GM10266 (cell line): ENCODE data around the gene PPP1R37.
"Not testable (repeated sequence)": the region's sequence is repeated elsewhere in the genome, so short reads cannot be mapped to it uniquely, and the experiment has no call there.

Source experiments
- DNase-seq: peaks from one replicate; pipeline ENCODE4 v3.0.0; 2012; ENCODE audit errors: extremely low spot score
- TF ChIP-seq, protein P1 (sequence below): IDR thresholded peaks from 2 replicates; pipeline ENCODE4 v1.5.1; 2012; ENCODE audit warnings: mild to moderate bottlenecking, low read depth; ENCODE audit not compliant: control insufficient read depth, insufficient read depth; ENCODE audit errors: missing control alignments

Gene PPP1R37

DNA sequence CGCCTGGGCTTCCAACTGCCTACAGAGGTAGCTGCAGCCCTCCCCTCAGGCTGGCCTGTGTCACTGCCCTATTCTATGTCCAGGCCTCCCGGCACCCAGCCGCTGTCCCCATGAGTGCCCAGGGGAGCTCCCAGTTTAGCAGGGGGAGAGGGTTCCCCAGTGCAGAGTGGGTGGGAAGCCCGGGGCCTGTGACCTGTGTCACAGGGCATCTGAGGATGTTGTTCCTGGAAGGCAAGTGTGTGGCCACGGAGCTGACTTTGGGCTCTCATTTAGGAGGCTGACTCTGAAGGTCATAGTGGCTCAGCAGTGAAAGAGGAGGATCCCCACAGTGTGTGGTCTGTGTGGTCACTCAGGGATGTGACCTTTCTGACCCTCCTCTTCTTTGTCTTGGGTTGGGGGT is 25.1 kb downstream of the PPP1R37 start:
- TF ChIP-seq, protein P1, sequence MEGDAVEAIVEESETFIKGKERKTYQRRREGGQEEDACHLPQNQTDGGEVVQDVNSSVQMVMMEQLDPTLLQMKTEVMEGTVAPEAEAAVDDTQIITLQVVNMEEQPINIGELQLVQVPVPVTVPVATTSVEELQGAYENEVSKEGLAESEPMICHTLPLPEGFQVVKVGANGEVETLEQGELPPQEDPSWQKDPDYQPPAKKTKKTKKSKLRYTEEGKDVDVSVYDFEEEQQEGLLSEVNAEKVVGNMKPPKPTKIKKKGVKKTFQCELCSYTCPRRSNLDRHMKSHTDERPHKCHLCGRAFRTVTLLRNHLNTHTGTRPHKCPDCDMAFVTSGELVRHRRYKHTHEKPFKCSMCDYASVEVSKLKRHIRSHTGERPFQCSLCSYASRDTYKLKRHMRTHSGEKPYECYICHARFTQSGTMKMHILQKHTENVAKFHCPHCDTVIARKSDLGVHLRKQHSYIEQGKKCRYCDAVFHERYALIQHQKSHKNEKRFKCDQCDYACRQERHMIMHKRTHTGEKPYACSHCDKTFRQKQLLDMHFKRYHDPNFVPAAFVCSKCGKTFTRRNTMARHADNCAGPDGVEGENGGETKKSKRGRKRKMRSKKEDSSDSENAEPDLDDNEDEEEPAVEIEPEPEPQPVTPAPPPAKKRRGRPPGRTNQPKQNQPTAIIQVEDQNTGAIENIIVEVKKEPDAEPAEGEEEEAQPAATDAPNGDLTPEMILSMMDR, result no peak
- DNase-seq, result no peak

DNA sequence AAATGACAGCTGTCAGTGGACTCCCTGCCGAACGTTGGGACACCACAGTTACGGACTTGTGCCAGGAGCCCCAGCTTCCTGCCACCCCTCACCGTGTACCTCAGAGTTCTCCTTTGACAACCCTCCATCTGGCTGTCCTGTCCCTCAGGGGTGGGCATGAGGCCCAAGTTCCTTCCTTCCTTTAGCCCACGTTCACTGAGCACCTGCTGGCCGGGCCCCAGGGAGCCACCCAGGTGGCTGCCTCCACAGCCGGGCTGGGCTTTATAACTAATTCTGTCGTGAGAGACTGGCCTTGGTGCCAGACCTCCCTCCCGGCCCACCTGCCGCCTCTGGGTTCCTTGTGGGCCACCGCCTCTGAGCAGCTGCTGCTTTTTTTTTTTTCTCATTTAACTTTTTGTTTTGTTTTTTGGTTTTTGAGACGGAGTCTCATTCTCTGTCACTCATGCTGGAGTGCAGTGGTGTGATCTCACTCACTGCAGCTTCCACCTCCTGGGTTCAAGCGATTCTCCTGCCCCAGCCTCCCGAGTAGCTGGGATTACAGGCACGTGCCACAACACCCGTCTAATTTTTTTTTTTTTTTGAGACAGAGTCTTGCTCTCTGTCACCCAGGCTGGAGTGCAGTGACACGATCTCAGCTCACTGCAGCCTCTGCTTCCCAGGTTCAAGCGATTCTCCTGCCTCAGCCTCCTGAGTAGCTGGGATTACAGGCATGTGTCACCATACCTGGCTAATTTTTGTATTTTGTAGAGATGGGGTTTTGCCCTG is 25.8 kb downstream of the PPP1R37 start:
- DNase-seq, result not testable (repeated sequence)

DNA sequence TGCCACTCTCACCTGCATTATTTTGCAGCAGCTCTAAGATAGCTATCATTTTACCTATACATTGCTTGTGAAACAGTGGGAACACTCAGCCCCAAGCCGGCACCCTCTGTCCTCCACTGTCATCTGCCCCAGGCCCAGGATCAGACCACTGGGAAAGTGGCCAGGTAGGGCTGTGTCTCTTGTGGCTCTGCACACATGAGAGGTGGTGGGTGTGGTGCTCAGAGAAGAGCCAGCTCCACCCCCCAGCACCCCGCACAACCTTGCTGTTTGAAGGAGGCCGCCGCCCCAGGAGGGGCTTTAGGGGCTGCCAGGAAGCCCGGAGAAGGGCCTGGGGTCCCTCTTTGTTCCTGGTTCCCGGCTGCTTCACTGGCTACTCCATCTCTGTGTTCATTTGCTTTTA is 26.6 kb downstream of the PPP1R37 start:
- DNase-seq, result no peak
- TF ChIP-seq, protein P1, result no peak

DNA sequence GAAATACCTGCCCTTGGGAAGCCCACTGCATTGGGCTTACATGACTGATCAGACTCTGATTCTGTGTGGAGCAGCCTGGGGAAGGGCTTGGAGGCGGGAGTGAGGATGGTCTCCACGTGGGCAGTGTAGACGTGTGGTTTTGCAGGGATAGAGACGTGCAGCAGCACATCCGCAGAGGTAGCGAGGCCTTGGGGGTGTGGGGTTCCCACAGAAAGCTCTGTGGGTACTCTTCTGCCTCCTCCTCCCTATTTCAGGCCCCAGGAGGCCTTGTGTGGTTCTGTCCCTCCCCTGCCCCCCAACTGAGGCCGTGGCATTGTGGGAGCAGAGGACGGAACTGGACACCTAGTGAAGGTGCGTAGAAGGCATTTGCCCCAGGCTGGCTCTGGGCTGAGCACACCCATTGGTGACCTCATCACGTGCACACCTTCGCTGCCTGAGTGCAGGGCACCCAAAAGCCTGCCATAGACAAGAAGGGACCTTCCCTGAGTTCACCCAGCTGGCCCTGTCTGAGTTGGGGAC is 28.9 kb downstream of the PPP1R37 start:
- TF ChIP-seq, protein P1, result no peak
- DNase-seq, result no peak

DNA sequence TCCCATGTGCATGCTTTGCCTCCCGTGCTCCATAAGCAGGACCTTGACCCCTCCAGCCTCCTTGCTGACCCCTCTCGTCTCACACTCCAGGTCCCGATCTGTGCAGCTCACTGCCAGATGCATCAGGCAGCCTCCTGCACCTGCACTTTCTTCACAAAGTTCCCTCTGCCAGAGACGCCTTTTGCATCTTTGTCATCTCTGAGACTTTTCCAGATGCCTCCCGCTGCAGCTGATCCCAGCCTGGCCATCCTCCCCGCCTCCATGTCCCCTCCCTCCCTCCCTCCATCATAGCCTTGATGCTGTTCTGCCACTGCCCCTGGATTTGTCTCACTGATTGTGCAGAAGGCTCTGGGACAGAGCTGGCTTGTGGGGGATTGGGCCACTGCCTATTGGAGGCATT is 29.9 kb downstream of the PPP1R37 start:
- no peak for DNase-seq
- TF ChIP-seq, protein P1, result no peak

DNA sequence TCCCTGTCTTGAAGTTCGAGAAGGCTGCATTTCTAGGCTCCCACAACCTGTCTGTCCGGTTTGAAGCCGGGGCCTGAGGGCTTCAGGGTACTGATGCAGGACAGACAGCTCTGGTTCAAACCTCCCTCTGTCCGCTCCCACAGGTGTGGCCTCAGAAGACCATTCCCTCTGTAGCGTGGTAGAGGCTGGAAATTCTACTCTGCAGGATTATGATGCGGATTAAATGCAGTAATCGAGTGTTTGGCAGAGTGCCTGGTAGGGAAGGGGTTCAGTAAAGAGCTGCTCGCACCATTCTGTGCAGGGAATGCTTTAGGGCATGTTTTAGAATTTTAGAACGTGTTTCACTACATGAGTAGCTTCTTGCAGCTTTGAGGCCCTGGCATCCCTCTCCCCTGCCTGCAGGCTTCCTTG is 30.5 kb downstream of the PPP1R37 start:
- TF ChIP-seq, protein P1, result no peak
- no peak for DNase-seq

DNA sequence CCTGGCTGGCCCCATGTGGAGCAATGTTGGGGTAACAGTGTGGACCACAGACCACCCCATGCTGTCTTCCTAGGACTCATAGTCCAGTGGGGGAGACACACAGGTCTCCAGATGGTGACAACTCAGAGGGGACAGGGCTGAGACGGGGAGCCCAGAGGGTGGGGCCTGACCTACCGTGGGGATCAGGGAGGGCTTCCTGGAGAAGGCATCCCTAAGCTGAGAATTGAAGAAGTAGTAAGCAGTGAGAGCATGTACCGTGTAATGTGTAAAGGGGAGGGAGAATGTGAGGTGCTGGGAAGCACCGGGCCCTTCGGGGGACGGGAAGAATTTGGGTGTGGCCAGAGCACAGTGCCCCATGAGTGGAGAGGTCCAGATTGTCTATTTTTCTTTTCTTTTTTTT is 31.0 kb downstream of the PPP1R37 start:
- TF ChIP-seq, protein P1, result no peak
- no peak for DNase-seq

DNA sequence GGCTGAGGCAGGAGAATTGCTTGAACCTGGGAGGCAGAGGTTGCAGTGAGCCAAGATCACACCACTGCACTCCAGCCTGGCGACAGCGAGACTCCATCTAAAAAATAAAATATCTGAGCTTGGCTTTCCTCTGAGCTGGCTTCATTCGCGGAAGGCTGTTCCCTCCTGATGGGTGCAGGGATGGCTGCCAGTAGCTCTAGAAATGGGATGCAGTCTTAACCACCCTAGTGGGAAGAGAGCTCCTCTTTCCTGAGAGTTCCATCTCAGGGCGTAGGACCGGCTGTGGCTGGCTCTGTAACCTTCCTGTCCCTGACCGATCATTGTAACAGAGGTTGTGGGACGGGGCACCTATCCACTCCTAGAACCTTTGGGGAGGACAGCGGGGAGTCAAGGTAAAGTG is 32.4 kb downstream of the PPP1R37 start:
- DNase-seq, result no peak
- TF ChIP-seq, protein P1, result no peak
